Measurements from ENCODE around the gene REXO5.
A peak's percentile ranks its signal among the peaks of the same experiment; 100 is the strongest.
"Not testable (repeated sequence)": the region's sequence is repeated elsewhere in the genome, so short reads cannot be mapped to it uniquely, and the experiment has no call there.

REXO5 gene

GRCh38 chr16:20806168-20807050 lies at the start of gene REXO5, which contains the start of gene ERI2:
Gene REXO5 (plus strand): TSS chr16:20806527. CDS start chr16:20806954, 427 bp downstream.
Gene ERI2 (minus strand): TSS chr16:20806472. CDS start chr16:20806430, 42 bp downstream.
- peak; percentile 92 for DNase-seq (ENCODE audit: low spot score)

DNA sequence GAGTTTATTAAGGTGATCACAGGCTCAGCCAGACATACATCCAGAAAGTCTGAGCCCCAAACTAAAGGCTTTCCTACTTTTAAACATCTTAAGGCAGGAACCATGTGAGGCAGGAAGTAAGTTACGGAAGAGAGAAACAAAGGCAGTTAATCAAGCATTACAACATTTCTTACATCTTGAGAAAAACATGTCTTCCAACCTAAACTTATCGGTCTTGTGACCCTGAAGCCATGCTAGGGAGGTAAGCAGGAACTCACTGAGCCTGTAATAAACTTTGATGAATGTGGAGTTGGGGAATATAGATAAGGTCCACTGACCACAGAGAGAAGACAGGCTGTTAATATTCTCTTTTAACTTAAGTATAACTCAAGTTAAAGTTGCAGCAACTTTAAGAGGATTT lies 46.0 kb upstream of the REXO5 start:
- DNase-seq (ENCODE audit: low spot score), result no peak

DNA sequence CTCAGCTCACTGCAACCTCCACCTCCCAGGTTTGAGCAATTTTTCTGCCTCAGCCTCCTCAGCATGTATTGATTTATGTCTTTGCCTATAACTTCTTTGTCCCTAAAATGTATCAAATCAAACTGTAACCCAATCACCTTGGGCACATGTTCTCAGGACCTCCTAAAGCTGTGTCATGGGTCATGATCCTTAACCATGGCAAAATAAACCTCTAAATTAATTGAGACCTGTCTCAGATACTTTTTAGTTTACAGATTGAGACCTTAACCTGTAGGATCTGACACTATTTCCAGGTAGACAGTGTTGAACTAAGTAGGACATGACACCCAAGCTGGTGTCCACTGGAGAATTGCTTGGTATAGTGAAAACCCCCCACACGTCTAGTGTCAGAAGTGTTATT lies 45.2 kb upstream of the REXO5 start:
- no peak for DNase-seq (ENCODE audit: low spot score)

GRCh38 chr16:20762404-20763123 lies 43.8 kb upstream of the REXO5 start:
- no peak for DNase-seq (ENCODE audit: low spot score)

DNA sequence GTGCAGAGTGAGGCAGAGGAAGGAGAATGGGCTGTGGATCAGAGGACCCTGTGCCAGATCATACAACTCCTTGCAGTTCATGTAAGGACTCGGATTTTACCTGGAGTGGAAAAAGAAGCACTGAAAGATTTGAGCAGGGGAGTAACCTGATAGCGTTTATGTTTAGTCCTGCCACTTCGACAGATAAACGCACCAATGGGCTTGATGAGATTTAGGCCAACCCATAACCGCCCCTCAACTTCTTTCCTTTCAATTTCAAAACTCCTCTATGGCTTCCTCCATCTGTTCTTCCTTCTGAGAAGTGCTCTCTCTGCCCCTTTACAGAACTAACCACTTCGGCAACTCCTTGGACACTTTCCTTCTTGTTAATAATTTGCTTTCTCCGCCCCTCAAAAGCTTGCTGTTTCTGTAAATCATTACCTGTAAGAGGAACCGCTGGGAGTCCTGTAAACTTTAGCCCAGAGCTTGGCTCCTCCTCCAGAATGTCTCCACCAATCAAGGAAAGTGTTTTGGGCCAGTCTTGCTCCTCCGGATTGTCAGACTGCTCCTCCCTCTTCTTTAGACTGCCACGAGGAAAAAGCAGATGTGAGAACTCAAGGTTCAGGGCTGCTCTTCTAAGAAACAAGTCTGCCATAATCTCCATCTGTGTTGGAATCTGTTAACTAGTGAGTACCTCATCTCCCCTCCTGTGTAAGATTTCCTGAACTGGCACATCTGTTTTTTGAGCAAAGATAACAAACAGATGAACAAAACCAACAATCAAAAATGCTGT lies 42.7 kb upstream of the REXO5 start, which contains the start of gene ACSM3:
ACSM3 (plus strand) TSS at position 554 of the 772 bp plus-strand sequence. CDS start 6,021 bp downstream, outside the sequence.
- DNase-seq (ENCODE audit: low spot score), result no peak

GRCh38 chr16:20764448-20764847 lies 41.9 kb upstream of the REXO5 start:
- DNase-seq (ENCODE audit: low spot score), result not testable (repeated sequence)

DNA sequence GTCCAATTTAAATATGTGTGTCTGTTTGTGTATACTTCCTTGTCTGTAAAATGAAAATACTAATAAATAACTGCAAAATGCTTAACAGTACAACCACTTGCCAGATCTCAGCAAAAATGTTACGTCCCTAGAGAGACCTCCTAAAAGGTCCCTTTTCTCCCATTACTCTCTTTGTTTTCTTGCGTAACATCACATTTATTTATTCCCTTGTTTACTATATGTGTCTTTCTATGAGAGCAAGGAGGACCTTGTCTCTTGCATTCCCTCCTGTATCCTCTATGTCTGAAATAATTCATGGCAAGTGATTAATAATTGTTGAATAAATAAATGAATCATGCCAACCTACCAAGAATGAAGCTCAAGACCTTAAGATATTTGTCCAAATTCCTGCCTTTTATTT lies 40.6 kb upstream of the REXO5 start:
- no peak for DNase-seq (ENCODE audit: low spot score)

DNA sequence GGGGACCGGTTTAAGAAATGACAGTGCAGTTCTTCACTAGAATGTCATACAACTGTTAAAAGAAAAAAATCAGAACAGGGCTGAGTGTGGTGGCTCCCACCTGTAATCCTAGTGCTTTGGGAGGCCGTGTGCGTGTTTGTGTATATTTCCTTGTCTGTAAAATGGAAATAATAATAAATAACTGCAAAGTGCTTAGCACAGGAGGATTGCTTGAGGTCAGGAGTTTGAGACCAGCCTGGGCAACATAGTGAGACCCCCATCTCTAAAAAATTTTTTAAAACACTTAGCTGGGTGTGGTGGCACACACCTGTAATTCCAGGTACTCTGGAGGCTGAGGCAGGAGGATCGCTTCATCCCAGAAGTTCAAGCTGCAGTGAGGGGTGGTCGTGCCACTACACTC lies 40.0 kb upstream of the REXO5 start:
- DNase-seq (ENCODE audit: low spot score), result no peak

DNA sequence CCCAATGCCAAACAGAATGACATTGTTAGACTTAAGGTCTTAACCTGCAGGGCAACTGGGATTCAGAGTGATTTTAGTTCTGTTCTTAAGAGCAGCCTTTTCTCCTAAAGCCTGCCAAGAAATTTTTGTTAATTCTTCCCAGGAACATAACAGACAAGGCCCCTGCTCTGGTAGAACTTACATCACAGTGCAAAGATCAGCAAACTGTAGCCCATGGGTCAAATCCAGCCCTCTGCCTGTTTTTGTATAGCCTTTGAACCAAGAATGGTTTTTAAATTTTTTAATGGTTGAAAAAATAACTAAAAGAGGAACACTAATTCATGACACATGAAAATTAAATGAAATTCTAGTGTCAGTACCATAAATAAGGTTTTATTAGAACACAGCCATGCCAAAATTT lies 38.8 kb upstream of the REXO5 start:
- no peak for DNase-seq (ENCODE audit: low spot score)

- no peak for DNase-seq (ENCODE audit: low spot score)
Observed at GRCh38 chr16:20768121-20768520, 38.2 kb upstream of the REXO5 start.

GRCh38 chr16:20768818-20769217 lies 37.5 kb upstream of the REXO5 start:
- DNase-seq (ENCODE audit: low spot score), result no peak

DNA sequence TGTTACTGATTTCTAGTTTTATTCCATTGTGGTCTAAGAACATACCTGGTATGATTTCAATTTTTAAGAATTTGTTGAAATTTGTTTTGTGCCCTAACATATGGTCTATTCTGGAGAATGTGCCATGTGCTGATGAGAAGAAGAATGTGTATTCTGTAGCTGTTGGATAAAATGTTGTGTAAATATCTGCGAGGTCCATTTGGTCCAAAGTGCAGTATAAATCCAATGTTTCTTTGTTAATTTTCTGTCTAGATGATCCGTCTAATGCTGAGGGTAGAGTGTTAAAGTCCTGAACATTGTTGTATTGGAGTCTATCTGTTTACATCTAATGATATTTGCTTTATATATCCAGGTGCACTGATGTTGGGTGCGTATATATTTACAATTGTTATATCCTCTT lies 32.6 kb upstream of the REXO5 start:
- no peak for DNase-seq (ENCODE audit: low spot score)

DNA sequence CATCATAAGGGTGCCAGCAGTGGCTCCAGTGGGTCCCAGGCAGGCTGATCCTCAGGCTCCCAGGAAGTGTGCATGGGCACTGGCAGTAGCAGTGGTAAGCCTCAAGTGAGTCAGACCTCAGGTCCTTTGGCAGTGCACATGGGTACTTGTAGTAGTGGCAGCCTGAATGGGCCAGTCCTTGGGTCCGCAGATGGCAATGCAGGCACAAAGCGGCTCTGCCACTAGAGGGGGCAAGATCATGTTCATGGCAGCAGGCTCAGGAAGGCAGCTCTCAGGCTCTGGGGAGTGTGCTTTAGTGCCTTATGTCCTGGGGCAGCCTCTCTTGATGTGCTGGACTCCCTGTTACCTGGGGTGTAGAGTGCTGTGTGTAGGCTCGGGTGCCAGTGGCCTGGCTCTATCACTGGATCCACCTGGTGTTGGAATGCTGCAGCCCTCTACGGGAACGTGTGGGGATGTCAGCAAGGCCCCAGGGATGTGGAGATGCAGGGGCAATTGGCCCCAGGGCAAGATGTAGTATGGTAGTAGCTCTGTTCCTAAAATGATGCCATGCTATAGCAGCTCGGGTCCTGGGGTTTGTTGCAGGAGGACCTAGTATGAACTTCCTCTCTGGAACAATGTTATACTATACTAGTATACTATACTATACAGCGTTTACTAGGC lies 31.5 kb upstream of the REXO5 start:
- peak; percentile 82 for DNase-seq (ENCODE audit: low spot score)

DNA sequence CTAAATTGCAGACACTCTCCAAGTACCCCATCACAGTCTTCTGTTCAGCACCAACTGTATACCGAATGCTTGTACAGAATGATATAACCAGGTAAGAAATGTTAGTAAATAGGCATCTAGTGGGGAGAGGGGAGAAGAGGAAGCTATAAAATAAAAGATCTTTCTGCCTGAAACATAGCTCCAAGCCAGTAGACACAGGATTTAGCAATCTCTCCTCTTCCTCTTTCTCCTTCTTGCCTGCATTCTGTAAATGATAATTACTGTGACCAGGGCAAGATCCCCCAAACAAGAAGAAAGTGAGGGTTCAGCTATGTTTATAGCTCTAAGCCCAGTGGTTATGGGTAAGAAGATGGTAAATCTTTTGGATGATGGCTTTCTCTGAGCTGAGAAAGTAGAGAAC lies 24.6 kb upstream of the REXO5 start:
- DNase-seq (ENCODE audit: low spot score), result no peak

DNA sequence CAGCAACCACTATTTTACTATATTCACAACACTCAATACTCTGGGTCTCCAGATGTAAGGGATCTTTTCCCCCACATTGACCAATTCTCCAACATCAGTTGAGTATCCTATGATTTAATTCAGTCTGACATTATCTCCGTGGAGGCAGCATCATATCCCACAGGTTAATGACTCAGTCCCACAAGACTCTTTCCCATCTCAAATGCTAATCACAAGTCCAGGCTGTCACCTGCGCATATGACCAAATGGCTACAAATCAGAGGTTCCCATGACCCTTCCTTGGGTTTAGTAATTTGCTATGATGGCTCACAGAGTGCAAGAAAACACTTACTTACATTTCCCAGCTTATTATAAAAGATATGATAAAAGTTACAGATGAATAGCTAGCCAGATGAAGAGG lies 23.9 kb upstream of the REXO5 start:
- DNase-seq (ENCODE audit: low spot score), result no peak

DNA sequence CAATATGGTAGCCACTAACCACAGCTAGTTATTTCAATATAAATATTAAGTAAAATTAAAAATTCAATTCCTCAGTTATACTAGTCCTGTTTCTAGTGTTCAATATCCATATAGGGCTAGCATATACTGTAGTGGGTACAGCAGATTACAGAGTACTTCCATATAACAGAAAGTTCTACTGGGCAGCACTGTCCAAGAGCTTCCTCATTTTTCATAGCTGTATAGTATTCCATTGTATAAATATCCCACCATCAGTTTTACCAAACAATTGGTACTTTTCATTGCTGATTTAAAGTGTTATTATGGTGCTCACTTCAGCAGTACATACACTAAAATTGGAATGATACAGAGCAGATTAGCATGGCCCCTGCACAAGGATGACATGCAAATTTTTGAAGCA lies 22.1 kb upstream of the REXO5 start:
- DNase-seq (ENCODE audit: low spot score), result no peak

DNA sequence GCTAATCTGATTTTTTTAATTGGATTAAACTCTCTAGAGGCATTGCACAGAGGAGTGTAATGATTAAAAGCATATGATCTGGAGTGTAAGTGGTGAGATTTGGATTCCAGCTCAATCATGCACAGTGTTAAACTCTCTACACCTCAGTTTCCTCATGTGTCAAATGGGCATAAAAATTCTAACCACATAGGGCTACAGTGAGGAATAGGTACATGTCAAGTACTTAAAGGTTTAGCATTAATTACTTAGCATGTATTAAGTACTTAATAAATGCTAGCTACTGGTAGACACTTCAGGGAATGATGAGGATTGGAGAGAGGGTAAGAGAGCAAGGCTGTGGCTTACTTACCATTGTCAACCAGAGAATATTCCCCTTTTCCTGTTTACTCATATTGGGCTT lies 17.2 kb upstream of the REXO5 start:
- no peak for DNase-seq (ENCODE audit: low spot score)

DNA sequence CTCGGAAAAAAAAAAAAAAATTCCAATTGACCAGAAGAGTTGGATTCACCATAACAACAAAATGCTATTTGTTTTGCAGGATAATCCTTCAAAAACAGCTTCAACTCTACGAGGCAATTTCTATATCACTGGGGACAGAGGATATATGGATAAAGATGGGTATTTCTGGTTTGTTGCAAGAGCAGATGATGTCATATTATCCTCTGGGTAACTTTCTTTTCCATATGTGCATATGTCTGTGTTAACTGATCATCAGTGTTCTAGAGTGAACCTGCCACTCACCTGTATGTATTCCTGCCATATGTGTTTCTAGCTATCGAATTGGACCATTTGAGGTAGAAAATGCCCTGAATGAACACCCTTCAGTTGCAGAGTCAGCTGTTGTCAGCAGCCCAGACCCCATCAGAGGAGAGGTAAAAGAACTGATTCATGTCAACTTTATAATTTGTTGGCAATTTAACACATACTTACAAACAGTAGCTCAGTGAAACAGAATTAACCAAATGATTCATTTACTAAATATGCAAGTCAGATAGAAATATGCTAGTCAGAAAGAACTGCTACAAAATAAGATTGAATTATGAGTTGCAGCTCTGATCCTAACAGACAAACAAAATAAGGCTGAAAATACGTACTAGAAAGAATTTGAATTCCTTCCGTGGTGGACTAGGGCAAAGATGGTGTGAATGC lies 14.3 kb upstream of the REXO5 start:
- DNase-seq (ENCODE audit: low spot score), result no peak

GRCh38 chr16:20798364-20798763 lies 8.0 kb upstream of the REXO5 start:
- no peak for DNase-seq (ENCODE audit: low spot score)

GRCh38 chr16:20799599-20799998 lies 6.7 kb upstream of the REXO5 start:
- DNase-seq (ENCODE audit: low spot score), result no peak

DNA sequence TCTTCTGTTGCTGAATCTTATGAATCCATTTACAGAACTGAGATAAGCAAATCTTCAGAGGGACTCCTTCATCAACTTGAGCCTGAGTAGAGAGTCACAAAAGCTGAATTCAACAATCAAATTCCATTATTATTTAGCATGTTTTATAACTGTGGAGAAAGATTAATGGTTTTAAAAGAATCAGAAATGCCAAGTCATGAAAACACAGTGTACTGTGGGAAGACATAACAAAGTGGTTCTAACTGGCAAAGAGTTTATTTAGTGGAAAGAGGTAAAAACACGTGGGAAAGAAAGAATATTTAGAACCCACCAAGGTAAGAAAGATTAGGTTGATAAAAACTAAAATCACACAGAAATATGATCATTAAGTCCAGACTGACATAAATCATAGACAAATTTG lies 5.0 kb upstream of the REXO5 start:
- no peak for DNase-seq (ENCODE audit: low spot score)

Data from D341Med (cell line).